ENCODE measurements around the gene HOXA4.

HOXA4 gene

GRCh38 chr7:27101957-27102580 is 28.5 kb downstream of the HOXA4 start:
- peaks cover 17% of the 10 kb centered on the region; the same call in 1 of the 2 replicates for H3F3A ChIP-seq (ENCODE audit: insufficient read depth)
- H3K36me3 ChIP-seq (ENCODE audit: low read length) = no peaks in the 10 kb centered on the region
- H4K20me1 ChIP-seq (ENCODE audit: low read depth, low read length) = no peaks in the 10 kb centered on the region
- H3K27ac ChIP-seq (ENCODE audit: low read depth, low read length) = no peak overlapping the region
- no peak for TF ChIP-seq EZH2phosphoT487 (conservative IDR thresholded peaks at IDR 0.05; ENCODE audit: low read length)
- peaks cover 9% of the 10 kb centered on the region for H3K79me2 ChIP-seq (ENCODE audit: insufficient read depth, low read length)
- H2AFZ ChIP-seq (ENCODE audit: low read depth, low read length, severe bottlenecking) = no peak overlapping the region
- H3K4me2 ChIP-seq (ENCODE audit: low read depth, low read length, poor library complexity, severe bottlenecking) = no peak overlapping the region
- H3K4me3 ChIP-seq (ENCODE audit: insufficient read depth, low read length, poor library complexity, severe bottlenecking) = no peak overlapping the region
- H3K9me2 ChIP-seq (replicated peaks; ENCODE audit: insufficient read depth, low read length) = no peaks in the 10 kb centered on the region
- H3K9ac ChIP-seq (ENCODE audit: low read length) = no peak overlapping the region
- H3K27me3 ChIP-seq (ENCODE audit: low read length) = no peaks in the 10 kb centered on the region
- H3K9me3 ChIP-seq (ENCODE audit: insufficient read depth, low read length) = no peaks in the 10 kb centered on the region

- Histone ChIP-seq H3K36me3 (ENCODE audit: low read length) (no peaks in the 10 kb centered on the region), H3K27me3 (ENCODE audit: low read length) (no peaks in the 10 kb centered on the region), H3K27ac (ENCODE audit: low read depth, low read length) (no peak overlapping the region), H3K79me2 (ENCODE audit: insufficient read depth, low read length) (peaks cover 15% of the 10 kb centered on the region), H4K20me1 (ENCODE audit: low read depth, low read length) (no peaks in the 10 kb centered on the region), H3K4me2 (ENCODE audit: low read depth, low read length, poor library complexity, severe bottlenecking) (no peak overlapping the region), H3K9me2 (replicated peaks; ENCODE audit: insufficient read depth, low read length) (no peaks in the 10 kb centered on the region), H3K4me3 (ENCODE audit: insufficient read depth, low read length, poor library complexity, severe bottlenecking) (no peak overlapping the region), H3K9me3 (ENCODE audit: insufficient read depth, low read length) (no peaks in the 10 kb centered on the region), H3K9ac (ENCODE audit: low read length) (no peak overlapping the region), H2AFZ (ENCODE audit: low read depth, low read length, severe bottlenecking) (no peak overlapping the region), H3F3A (ENCODE audit: insufficient read depth) (peaks cover 18% of the 10 kb centered on the region; the same call in 1 of the 2 replicates)
- TF ChIP-seq CTCF (IDR thresholded peaks at IDR 0.05; ENCODE audit: insufficient read depth, low read length, poor library complexity, severe bottlenecking) (no peak), EZH2phosphoT487 (conservative IDR thresholded peaks at IDR 0.05; ENCODE audit: low read length) (no peak)
Measured at GRCh38 chr7:27101171-27101956, 29.2 kb downstream of the HOXA4 start.

GRCh38 chr7:27100694-27101170 is 29.8 kb downstream of the HOXA4 start:
- Histone ChIP-seq H3K27me3 (ENCODE audit: low read length) (no peaks in the 10 kb centered on the region), H3K4me3 (ENCODE audit: insufficient read depth, low read length, poor library complexity, severe bottlenecking) (no peak overlapping the region), H3K9ac (ENCODE audit: low read length) (no peak overlapping the region), H2AFZ (ENCODE audit: low read depth, low read length, severe bottlenecking) (no peak overlapping the region), H3F3A (ENCODE audit: insufficient read depth) (peaks cover 18% of the 10 kb centered on the region; the same call in 1 of the 2 replicates), H3K27ac (ENCODE audit: low read depth, low read length) (no peak overlapping the region), H4K20me1 (ENCODE audit: low read depth, low read length) (no peaks in the 10 kb centered on the region), H3K9me3 (ENCODE audit: insufficient read depth, low read length) (no peaks in the 10 kb centered on the region), H3K36me3 (ENCODE audit: low read length) (no peaks in the 10 kb centered on the region), H3K4me2 (ENCODE audit: low read depth, low read length, poor library complexity, severe bottlenecking) (no peak overlapping the region), H3K79me2 (ENCODE audit: insufficient read depth, low read length) (peaks cover 15% of the 10 kb centered on the region), H3K9me2 (replicated peaks; ENCODE audit: insufficient read depth, low read length) (no peaks in the 10 kb centered on the region)
- TF ChIP-seq CTCF (IDR thresholded peaks at IDR 0.05; ENCODE audit: insufficient read depth, low read length, poor library complexity, severe bottlenecking) (no peak), EZH2phosphoT487 (conservative IDR thresholded peaks at IDR 0.05; ENCODE audit: low read length) (no peak)

All from SU-DHL-6 (cell line).